Measurements from ENCODE around the gene PLA2G2C. TPM values are rescaled to one million over a fixed set of nuclear protein-coding genes. Genes with fewer than 3 reads are reported as not detected.

Gene PLA2G2C
- total and polyA plus RNA-seq, 9 donors: 0.04 TPM; not detected in 6

DNA sequence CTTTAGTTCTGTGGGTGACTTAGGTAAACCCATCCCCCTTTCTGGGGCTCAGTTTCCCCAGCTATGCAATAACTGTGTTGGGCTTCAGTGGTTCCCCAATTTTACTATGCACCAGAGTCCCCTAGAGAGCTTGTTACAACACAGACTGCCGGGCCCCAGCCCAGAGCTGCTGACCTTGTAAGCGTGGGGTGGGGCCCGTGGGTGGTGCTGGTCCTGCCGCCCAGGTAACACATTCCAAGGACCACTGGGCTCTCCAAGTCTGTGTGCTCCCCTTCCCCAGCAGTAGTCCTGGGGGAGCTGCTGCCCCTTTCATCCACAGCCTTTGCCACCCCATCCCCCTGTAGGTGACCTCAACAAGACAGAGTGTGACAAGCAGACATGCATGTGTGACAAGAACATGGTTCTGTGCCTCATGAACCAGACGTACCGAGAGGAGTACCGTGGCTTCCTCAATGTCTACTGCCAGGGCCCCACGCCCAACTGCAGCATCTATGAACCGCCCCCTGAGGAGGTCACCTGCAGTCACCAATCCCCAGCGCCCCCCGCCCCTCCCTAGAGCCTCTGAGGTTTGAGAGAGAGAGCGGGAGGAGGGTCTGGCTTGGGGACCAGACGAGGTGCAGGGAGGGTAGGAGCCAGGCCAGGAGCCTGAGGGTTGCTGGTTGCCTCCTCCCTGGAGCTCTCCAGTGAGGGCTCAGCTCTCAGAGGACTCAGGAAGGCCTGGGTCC is 38.3 kb downstream of the PLA2G2C start:
- H3K9me3 ChIP-seq (replicated peaks; ENCODE audit: control insufficient read depth, low read depth, low read length): no peaks in the 10 kb centered on the region
- no peak overlapping the region for H3K27ac ChIP-seq (ENCODE audit: low read length)
- WGBS (ENCODE audit: insufficient coverage): 48% methylated on average over 9 of the region's 13 CpGs
- H3K4me1 ChIP-seq (ENCODE audit: control insufficient read depth, insufficient read depth, low read length): peaks cover 13% of the 10 kb centered on the region
- no peak for DNase-seq
- H3K27me3 ChIP-seq (ENCODE audit: control insufficient read depth, insufficient read depth, low read length): peaks cover 9% of the 10 kb centered on the region
- H3K36me3 ChIP-seq (ENCODE audit: control insufficient read depth, insufficient read depth, low read length): no peaks in the 10 kb centered on the region
- H3K4me3 ChIP-seq (ENCODE audit: low read length): no peak overlapping the region

DNA sequence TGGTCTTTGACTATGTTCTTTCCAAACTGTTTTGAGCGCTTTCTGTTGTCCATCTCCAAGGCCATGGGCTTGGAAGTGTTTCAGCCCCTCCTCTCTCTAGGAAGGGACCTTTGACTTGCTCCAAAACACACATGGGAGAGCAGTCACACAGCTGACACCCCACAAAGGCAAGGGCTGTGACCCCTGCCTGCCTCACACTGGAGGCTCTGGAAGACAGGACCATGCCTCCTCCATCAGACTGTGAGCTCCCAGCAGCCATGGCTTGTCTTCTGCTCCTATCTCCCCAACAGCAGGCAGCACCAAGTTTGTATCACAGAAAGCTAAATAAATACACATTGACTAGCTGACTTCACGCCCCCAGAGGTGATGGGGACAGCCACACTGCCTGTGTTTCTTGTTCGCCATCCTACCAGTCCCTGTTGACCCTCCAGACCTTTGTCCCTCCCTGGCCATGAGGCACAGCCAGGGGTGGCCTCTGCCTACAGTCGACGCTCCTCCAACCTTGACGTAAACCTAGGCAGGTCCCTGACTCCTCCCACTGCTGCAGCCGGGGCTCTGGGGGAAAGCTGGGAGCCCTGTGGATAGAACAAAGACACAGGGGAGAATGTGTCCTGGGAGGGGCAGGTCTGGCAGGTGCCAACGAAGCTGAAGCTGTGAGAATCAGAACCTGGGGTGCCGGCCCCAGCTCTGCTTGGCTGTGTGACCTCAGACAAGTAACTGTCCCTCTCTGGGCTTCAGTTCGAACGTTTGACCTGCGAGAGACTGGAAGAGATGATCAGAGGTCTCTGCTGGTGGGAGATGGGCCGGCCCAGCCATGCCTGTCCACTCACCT is 42.4 kb downstream of the PLA2G2C start:
- 62% methylated on average over 11 of the region's 13 CpGs for whole genome bisulfite sequencing (ENCODE audit: insufficient coverage)
- DNase-seq: no peak

DNA sequence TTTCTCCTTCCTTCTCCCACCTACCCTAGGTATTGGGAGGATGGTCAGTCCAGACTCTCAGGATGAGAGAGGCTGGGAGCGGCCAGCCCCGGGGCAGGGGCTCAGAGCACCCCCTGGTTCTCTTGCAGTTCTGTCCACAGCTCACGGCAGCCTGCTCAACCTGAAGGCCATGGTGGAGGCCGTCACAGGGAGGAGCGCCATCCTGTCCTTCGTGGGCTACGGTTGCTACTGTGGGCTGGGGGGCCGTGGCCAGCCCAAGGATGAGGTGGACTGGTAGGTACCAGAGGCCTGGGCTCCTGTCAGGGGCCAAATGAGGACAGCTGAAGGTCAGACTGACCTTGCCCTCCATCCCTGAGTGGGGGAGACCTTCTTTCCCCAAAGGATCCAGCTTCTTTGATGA is 43.0 kb downstream of the PLA2G2C start:
- DNase-seq: no peak
- Histone ChIP-seq H3K36me3 (ENCODE audit: control insufficient read depth, insufficient read depth, low read length) (no peaks in the 10 kb centered on the region), H3K27ac (ENCODE audit: low read length) (no peak overlapping the region), H3K4me3 (ENCODE audit: low read length) (no peak overlapping the region), H3K9me3 (replicated peaks; ENCODE audit: control insufficient read depth, low read depth, low read length) (no peaks in the 10 kb centered on the region), H3K27me3 (ENCODE audit: control insufficient read depth, insufficient read depth, low read length) (peaks cover 3% of the 10 kb centered on the region), H3K4me1 (ENCODE audit: control insufficient read depth, insufficient read depth, low read length) (no peaks in the 10 kb centered on the region)
- WGBS (ENCODE audit: insufficient coverage): 83% methylated on average over 8 of the region's 8 CpGs

More for the DNA sequence above, 42.4 kb downstream of the PLA2G2C start:
- no peaks in the 10 kb centered on the region for H3K9me3 ChIP-seq (replicated peaks; ENCODE audit: control insufficient read depth, low read depth, low read length)
- no peak overlapping the region for H3K4me3 ChIP-seq (ENCODE audit: low read length)
- no peaks in the 10 kb centered on the region for H3K36me3 ChIP-seq (ENCODE audit: control insufficient read depth, insufficient read depth, low read length)
- no peaks in the 10 kb centered on the region for H3K4me1 ChIP-seq (ENCODE audit: control insufficient read depth, insufficient read depth, low read length)
- peaks cover 6% of the 10 kb centered on the region for H3K27me3 ChIP-seq (ENCODE audit: control insufficient read depth, insufficient read depth, low read length)
- no peak overlapping the region for H3K27ac ChIP-seq (ENCODE audit: low read length)

DNA sequence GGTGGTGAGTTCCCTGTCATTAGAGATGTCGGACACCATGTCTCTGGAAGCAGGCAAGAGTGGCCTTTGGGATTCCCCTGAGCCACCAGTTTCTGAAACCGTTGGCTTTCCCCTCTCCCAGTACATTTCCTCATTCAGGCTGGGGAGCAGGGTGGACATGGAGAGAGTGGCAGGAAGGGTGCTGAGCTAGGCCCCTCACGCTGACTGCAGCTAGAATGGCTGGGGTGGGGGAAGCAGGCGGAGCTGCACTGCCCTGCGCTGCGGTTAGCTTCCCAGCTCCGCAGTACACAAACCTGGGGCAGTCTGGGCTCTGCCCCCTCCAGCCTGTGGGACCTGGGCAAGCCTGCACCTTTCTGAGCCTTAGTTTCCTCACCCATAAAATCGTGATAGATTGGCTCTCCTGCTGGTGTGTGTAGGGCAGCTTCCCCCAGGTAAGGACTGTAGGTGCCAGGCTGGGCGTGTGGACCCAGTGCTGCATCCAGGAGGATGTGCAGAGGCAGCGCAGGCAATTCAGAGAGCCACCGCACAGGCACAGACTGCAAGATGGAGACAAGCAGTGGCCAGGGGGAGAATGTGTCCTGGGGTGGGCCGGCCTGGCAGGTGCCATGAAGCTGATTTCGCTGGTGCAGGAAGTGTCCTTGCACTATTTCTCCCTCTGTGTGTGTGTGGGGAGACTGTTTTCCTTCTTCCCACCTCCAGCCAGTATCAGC is 44.2 kb downstream of the PLA2G2C start:
- no peak overlapping the region for H3K27ac ChIP-seq (ENCODE audit: low read length)
- no peaks in the 10 kb centered on the region for H3K36me3 ChIP-seq (ENCODE audit: control insufficient read depth, insufficient read depth, low read length)
- WGBS (ENCODE audit: insufficient coverage): 74% methylated on average over 8 of the region's 13 CpGs
- DNase-seq: no peak
- no peak overlapping the region for H3K4me3 ChIP-seq (ENCODE audit: low read length)
- no peaks in the 10 kb centered on the region for H3K4me1 ChIP-seq (ENCODE audit: control insufficient read depth, insufficient read depth, low read length)
- no peaks in the 10 kb centered on the region for H3K9me3 ChIP-seq (replicated peaks; ENCODE audit: control insufficient read depth, low read depth, low read length)
- H3K27me3 ChIP-seq (ENCODE audit: control insufficient read depth, insufficient read depth, low read length): peaks cover 2% of the 10 kb centered on the region

DNA sequence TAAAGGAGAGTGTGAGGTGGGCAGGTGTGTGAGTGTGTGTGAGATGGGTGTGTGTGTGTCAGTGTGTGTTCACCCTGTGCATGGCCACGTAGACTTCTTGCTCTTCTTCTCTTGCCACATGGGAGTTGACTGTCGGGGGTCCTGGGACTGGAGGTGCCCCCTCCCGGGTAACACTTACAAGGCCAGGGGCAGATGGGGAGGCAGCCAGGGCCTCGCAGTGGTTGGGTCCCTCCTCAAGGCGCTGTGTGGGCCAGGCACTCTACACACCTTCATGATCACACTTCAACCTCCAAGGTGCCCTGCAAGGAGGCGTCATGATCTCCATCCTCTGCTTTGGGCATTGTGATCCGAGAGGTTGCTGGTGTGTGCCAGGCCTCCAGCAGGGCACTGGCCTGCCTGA is 44.9 kb downstream of the PLA2G2C start:
- Histone ChIP-seq H3K27ac (ENCODE audit: low read length) (no peak overlapping the region), H3K36me3 (ENCODE audit: control insufficient read depth, insufficient read depth, low read length) (no peaks in the 10 kb centered on the region), H3K4me1 (ENCODE audit: control insufficient read depth, insufficient read depth, low read length) (no peaks in the 10 kb centered on the region), H3K9me3 (replicated peaks; ENCODE audit: control insufficient read depth, low read depth, low read length) (no peaks in the 10 kb centered on the region), H3K4me3 (ENCODE audit: low read length) (no peak overlapping the region), H3K27me3 (ENCODE audit: control insufficient read depth, insufficient read depth, low read length) (peaks cover 2% of the 10 kb centered on the region)
- WGBS (ENCODE audit: insufficient coverage): 92% methylated on average over 4 of the region's 7 CpGs
- no peak for DNase-seq

DNA sequence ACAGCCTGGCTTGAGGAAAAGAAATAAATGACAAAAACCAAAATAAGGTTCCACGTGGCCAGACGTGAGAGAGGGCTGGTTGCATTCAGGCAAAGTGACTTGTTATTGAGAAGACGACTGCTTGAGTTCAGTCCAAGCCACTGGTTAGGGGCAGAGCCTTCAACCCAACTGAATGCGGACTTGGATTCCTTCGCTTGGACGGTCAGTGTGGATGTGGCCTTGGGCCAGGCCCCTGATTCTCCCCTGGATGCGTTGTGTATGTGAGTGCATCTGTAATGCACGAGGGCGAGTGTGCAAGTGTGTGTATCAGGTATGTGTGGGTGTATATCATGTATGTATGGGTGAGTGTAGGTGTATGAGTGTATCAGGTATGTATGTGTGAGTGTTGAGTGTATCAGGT is 45.3 kb downstream of the PLA2G2C start:
- Histone ChIP-seq H3K27ac (ENCODE audit: low read length) (no peak overlapping the region), H3K4me3 (ENCODE audit: low read length) (no peak overlapping the region), H3K36me3 (ENCODE audit: control insufficient read depth, insufficient read depth, low read length) (no peaks in the 10 kb centered on the region), H3K27me3 (ENCODE audit: control insufficient read depth, insufficient read depth, low read length) (peaks cover 2% of the 10 kb centered on the region), H3K4me1 (ENCODE audit: control insufficient read depth, insufficient read depth, low read length) (no peaks in the 10 kb centered on the region), H3K9me3 (replicated peaks; ENCODE audit: control insufficient read depth, low read depth, low read length) (no peaks in the 10 kb centered on the region)
- 75% methylated on average over 9 of the region's 9 CpGs for WGBS (ENCODE audit: insufficient coverage)
- no peak for DNase-seq

DNA sequence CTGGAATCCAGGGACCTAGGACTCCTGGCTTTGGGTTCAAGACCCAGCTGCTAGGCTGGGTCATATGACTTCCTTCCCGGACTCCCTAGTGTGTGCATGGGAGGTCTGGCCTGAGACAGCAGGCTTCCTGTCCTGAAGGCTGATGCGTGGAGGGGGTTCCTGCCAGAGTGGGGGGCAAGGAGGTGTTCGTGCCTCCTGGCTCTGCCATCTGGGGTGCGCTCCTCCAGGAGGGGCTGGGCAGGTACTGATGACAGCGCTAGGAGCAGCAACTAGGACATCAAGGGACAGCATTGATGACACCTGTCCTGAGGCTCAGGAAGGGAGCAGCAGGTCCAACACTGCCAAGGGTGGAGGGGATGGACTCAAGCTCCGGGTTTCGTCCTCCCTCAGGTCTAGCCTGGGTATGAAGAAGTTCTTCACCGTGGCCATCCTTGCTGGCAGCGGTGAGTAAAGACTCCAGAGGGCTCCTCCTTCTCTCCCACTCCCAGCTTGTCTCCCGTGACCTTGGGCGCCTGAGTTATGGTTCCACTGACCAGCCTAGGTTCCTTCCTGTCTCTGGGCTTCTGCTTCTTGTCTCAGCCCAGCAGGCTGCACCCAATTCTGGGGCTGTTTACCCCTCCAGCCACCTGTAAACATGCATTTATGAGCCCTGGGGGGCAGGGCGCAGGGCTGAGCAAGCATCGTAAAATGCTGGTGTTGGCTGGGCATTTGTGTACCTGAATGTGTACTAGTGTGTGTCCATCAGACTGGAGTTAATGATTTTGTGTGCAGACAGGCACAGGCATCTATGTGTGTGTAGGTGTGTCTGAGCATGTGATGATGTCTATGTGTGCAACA is 46.3 kb downstream of the PLA2G2C start:
- DNase-seq: no peak
- H3K27ac ChIP-seq (ENCODE audit: low read length): no peak overlapping the region
- H3K4me3 ChIP-seq (ENCODE audit: low read length): no peak overlapping the region
- peaks cover 2% of the 10 kb centered on the region for H3K27me3 ChIP-seq (ENCODE audit: control insufficient read depth, insufficient read depth, low read length)
- H3K9me3 ChIP-seq (replicated peaks; ENCODE audit: control insufficient read depth, low read depth, low read length): no peaks in the 10 kb centered on the region
- H3K36me3 ChIP-seq (ENCODE audit: control insufficient read depth, insufficient read depth, low read length): no peaks in the 10 kb centered on the region
- no peaks in the 10 kb centered on the region for H3K4me1 ChIP-seq (ENCODE audit: control insufficient read depth, insufficient read depth, low read length)
- WGBS (ENCODE audit: insufficient coverage): 71% methylated on average over 13 of the region's 13 CpGs

DNA sequence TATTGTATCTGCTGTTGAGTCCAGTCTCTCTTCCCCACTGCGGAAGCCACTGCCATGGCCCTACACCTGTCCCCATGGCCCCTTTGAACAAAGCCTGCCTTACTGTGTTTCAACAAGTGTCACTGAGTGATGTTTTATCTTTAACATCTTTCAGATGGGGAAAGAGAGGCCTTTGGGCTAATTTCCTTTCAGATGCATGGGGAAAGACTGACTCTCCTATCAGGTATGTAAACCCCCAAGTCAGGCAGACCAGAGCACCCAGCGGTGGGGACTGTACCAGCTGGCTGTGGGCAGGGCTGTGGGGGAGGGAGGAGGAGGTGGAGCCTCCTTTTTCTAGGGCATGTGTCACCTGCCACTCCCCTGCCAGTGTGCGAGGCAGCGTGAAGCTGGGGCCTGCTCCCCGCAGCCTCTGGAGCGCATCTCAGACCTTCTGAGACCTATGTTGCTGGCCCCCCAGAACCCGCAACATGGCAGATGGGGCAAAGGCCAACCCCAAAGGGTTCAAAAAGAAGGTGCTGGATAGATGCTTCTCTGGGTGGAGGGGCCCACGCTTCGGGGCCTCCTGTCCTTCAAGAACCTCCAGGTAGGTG is 47.3 kb downstream of the PLA2G2C start, which contains the start of gene PLA2G2F:
Gene PLA2G2F (plus strand): TSS at position 363 of the 590 bp plus-strand sequence. CDS start 105 bp downstream, at position 468.
- Histone ChIP-seq H3K4me3 (ENCODE audit: low read length) (no peak within 1 kb of the TSS), H3K4me1 (ENCODE audit: control insufficient read depth, insufficient read depth, low read length) (no peaks in the 10 kb centered on the region), H3K27ac (ENCODE audit: low read length) (no peak within 1 kb of the TSS), H3K9me3 (replicated peaks; ENCODE audit: control insufficient read depth, low read depth, low read length) (no peaks in the 10 kb centered on the region), H3K27me3 (ENCODE audit: control insufficient read depth, insufficient read depth, low read length) (peaks cover 2% of the 10 kb centered on the region), H3K36me3 (ENCODE audit: control insufficient read depth, insufficient read depth, low read length) (no peaks in the 10 kb centered on the region)
- WGBS (ENCODE audit: insufficient coverage): 97% methylated on average over 7 of the region's 9 CpGs
- no peak for DNase-seq

DNA sequence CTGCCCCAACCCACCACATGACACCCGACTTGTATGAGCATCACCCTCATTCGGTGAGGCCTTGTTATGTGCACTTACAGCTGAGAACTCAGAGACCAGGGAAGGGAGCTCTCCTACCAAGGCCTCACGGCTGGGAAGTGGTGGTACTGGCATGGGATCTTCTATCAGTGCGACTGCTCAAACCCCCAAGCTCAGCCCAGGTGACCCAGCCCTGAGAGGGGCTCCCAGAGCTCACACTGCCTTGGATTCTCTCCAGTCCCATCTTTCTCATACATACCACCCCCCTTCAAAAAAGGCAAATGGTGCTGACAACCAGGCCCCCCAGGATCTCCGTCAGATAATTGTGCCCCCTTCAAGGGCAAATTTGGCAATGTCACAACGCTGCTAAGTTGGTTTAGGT is 48.0 kb downstream of the PLA2G2C start:
- DNase-seq: no peak
- WGBS (ENCODE audit: insufficient coverage): 100% methylated on average over 4 of the region's 6 CpGs
- Histone ChIP-seq H3K9me3 (replicated peaks; ENCODE audit: control insufficient read depth, low read depth, low read length) (no peaks in the 10 kb centered on the region), H3K4me3 (ENCODE audit: low read length) (no peak overlapping the region), H3K36me3 (ENCODE audit: control insufficient read depth, insufficient read depth, low read length) (no peaks in the 10 kb centered on the region), H3K27me3 (ENCODE audit: control insufficient read depth, insufficient read depth, low read length) (peaks cover 2% of the 10 kb centered on the region), H3K4me1 (ENCODE audit: control insufficient read depth, insufficient read depth, low read length) (no peaks in the 10 kb centered on the region), H3K27ac (ENCODE audit: low read length) (no peak overlapping the region)
